Measurements from ENCODE around the gene EPX.
"Not testable (repeated sequence)": the region's sequence is repeated elsewhere in the genome, so short reads cannot be mapped to it uniquely, and the experiment has no call there.

Gene EPX

GRCh38 chr17:58192612-58193011, at the start of gene EPX:
TSS of gene EPX (plus strand) at chr17:58192726. CDS start at chr17:58192847, 121 bp downstream.
- DNase-seq, result no peak

GRCh38 chr17:58143335-58143734, 49.2 kb upstream of the EPX start:
- DNase-seq, result not testable (repeated sequence)

GRCh38 chr17:58144801-58145200, 47.7 kb upstream of the EPX start:
- no peak for DNase-seq

- DNase-seq, result no peak
Measured at GRCh38 chr17:58147930-58148434, 44.5 kb upstream of the EPX start, which contains the start of gene OR4D1. TSS of gene OR4D1 (plus strand) at chr17:58148384. CDS start at chr17:58155154, 6,770 bp downstream.

- DNase-seq, result no peak
Measured at GRCh38 chr17:58148609-58149008, 43.9 kb upstream of the EPX start.

- no peak for DNase-seq
Measured at GRCh38 chr17:58150394-58150793, 42.1 kb upstream of the EPX start.

- no peak for DNase-seq
Measured at GRCh38 chr17:58153046-58153445, 39.5 kb upstream of the EPX start.

- no peak for DNase-seq
Measured at GRCh38 chr17:58153671-58154070, 38.9 kb upstream of the EPX start.

- no peak for DNase-seq
Measured at GRCh38 chr17:58156839-58157803, 35.4 kb upstream of the EPX start.

- DNase-seq, result no peak
Measured at GRCh38 chr17:58158181-58158580, 34.3 kb upstream of the EPX start.

- no peak for DNase-seq
Measured at GRCh38 chr17:58161566-58161965, 31.0 kb upstream of the EPX start.

GRCh38 chr17:58165981-58166380, 26.5 kb upstream of the EPX start:
- DNase-seq, result no peak

GRCh38 chr17:58166682-58167081, 25.8 kb upstream of the EPX start, which contains the start of gene OR4D2:
TSS of gene OR4D2 (plus strand) at chr17:58166982. CDS start at chr17:58169656, 2,674 bp downstream.
- DNase-seq, result no peak

GRCh38 chr17:58170622-58171021, 21.9 kb upstream of the EPX start:
- no peak for DNase-seq

GRCh38 chr17:58172369-58173071, 20.0 kb upstream of the EPX start:
- DNase-seq, result peak; percentile 11

- DNase-seq, result no peak
Measured at GRCh38 chr17:58174871-58175270, 17.7 kb upstream of the EPX start.

- no peak for DNase-seq
Measured at GRCh38 chr17:58176200-58176599, 16.3 kb upstream of the EPX start.

- DNase-seq, result no peak
Measured at GRCh38 chr17:58181796-58182195, 10.7 kb upstream of the EPX start.

GRCh38 chr17:58183514-58183913, 9.0 kb upstream of the EPX start:
- no peak for DNase-seq

- DNase-seq, result no peak
Measured at GRCh38 chr17:58184308-58184985, 8.1 kb upstream of the EPX start.

- DNase-seq, result no peak
Measured at GRCh38 chr17:58184986-58185761, 7.4 kb upstream of the EPX start.

GRCh38 chr17:58186591-58186990, 5.9 kb upstream of the EPX start:
- DNase-seq, result no peak
